Neuronal stem cell (in vitro differentiated cells): ENCODE measurements around the gene GRID1.

Experiments
- DNase-seq: peaks from one replicate; pipeline ENCODE4 v3.0.0-alpha.2; 2013; ENCODE audit warnings: low spot score
- H2AFZ ChIP-seq: one replicate; pipeline ENCODE4 v1.6.1; 2013; ENCODE audit warnings: mild to moderate bottlenecking, low read length, inconsistent platforms
- H2AK5ac ChIP-seq: 2 replicates; pipeline ENCODE4 v1.6.1; 2013; ENCODE audit warnings: low read depth, mild to moderate bottlenecking, inconsistent platforms, low read length, moderate library complexity, mixed read lengths
- H2BK120ac ChIP-seq: 2 replicates; pipeline ENCODE4 v1.6.1; 2013; ENCODE audit warnings: low read depth, mild to moderate bottlenecking, inconsistent platforms, low read length, moderate library complexity, mixed read lengths
- H2BK12ac ChIP-seq: one replicate; pipeline ENCODE4 v1.6.1; 2013; ENCODE audit warnings: low read length, inconsistent platforms
- H2BK15ac ChIP-seq: 2 replicates; pipeline ENCODE4 v1.6.1; 2013; ENCODE audit warnings: mild to moderate bottlenecking, low read length, inconsistent platforms, mixed read lengths
- H2BK5ac ChIP-seq: one replicate; pipeline ENCODE4 v1.6.1; 2013; ENCODE audit warnings: inconsistent platforms, mild to moderate bottlenecking, low read length, moderate library complexity
- H3K14ac ChIP-seq: one replicate; pipeline ENCODE4 v1.6.1; 2013; ENCODE audit warnings: low read length, inconsistent platforms
- H3K18ac ChIP-seq: 2 replicates; pipeline ENCODE4 v1.6.1; 2013; ENCODE audit warnings: low read length, inconsistent platforms
- H3K23ac ChIP-seq: 2 replicates; pipeline ENCODE4 v1.6.1; 2013; ENCODE audit warnings: low read depth, mild to moderate bottlenecking, mixed read lengths, low read length, inconsistent platforms; ENCODE audit not compliant: poor library complexity
- H3K27ac ChIP-seq: replicated peaks from 3 replicates; pipeline ENCODE4 v1.5.1; 2013; ENCODE audit warnings: low read length, inconsistent platforms
- H3K27me3 ChIP-seq, 3 experiments: 2 replicates each; pipeline ENCODE4 v1.6.1; 2013; ENCODE audit warnings: low read length in 3 of 3, mild to moderate bottlenecking in 2 of 3, inconsistent platforms in 1 of 3, low read depth in 1 of 3, mixed read lengths in 1 of 3, moderate library complexity in 1 of 3; ENCODE audit not compliant: control insufficient read depth in 3 of 3, insufficient read depth in 3 of 3
- H3K36me3 ChIP-seq, 2 donors: replicated peaks in 1 of 2; 2 replicates each; pipeline ENCODE4 v1.6.1; 2013; ENCODE audit warnings: low read length in 2 of 2; ENCODE audit not compliant: control insufficient read depth in 2 of 2, insufficient read depth in 2 of 2
- H3K4ac ChIP-seq: 2 replicates; pipeline ENCODE4 v1.6.1; 2013; ENCODE audit warnings: inconsistent platforms, mild to moderate bottlenecking, low read length, moderate library complexity
- H3K4me1 ChIP-seq, 2 donors: 1 replicate in 1 of 2; 2 replicates in 1 of 2; pipeline ENCODE4 v1.6.1; 2013; ENCODE audit warnings: low read length in 2 of 2, low read depth in 1 of 2; ENCODE audit not compliant: control insufficient read depth in 2 of 2, insufficient read depth in 1 of 2
- H3K4me2 ChIP-seq: one replicate; pipeline ENCODE4 v1.6.1; 2013; ENCODE audit warnings: mild to moderate bottlenecking, low read length, inconsistent platforms; ENCODE audit not compliant: insufficient read depth, poor library complexity, severe bottlenecking
- H3K4me3 ChIP-seq, 2 donors: 2 replicates each; pipeline ENCODE4 v1.5.1; 2013; ENCODE audit warnings: low read length in 2 of 2, mild to moderate bottlenecking in 2 of 2, inconsistent platforms in 1 of 2, moderate library complexity in 1 of 2
- H3K79me1 ChIP-seq: one replicate; pipeline ENCODE4 v1.6.1; 2013; ENCODE audit warnings: low read depth, mild to moderate bottlenecking, inconsistent platforms, low read length, moderate library complexity
- H3K9ac ChIP-seq: one replicate; pipeline ENCODE4 v1.6.1; 2013; ENCODE audit warnings: mild to moderate bottlenecking, low read depth, low read length, inconsistent platforms; ENCODE audit not compliant: poor library complexity
- H3K9me3 ChIP-seq, 2 donors: replicated peaks in 1 of 2; 2 replicates each; pipeline versions ENCODE3 to v1.6.1; 2013; ENCODE audit warnings: low read length in 2 of 2, mild to moderate bottlenecking in 2 of 2, inconsistent platforms in 1 of 2, low read depth in 1 of 2, mixed read lengths in 1 of 2, moderate library complexity in 1 of 2; ENCODE audit not compliant: control insufficient read depth in 2 of 2, insufficient read depth in 1 of 2
- H4K8ac ChIP-seq: one replicate; pipeline ENCODE4 v1.6.1; 2013; ENCODE audit warnings: low read depth, mild to moderate bottlenecking, inconsistent platforms, low read length, moderate library complexity
- H4K91ac ChIP-seq: one replicate; pipeline ENCODE4 v1.6.1; 2013; ENCODE audit warnings: low read length, low read depth, mild to moderate bottlenecking, inconsistent platforms; ENCODE audit not compliant: poor library complexity
- WGBS, 2 donors: extraction: QIAGEN DNeasy Blood & Tissue Kit; methylation state at CpG; one replicate each; pipeline ENCODE4 v1.1.7; 2013; ENCODE audit warnings: missing lambda C conversion rate in 2 of 2, mixed read lengths in 1 of 2; ENCODE audit not compliant: insufficient read length in 2 of 2, insufficient replicate concordance in 1 of 2; ENCODE audit errors: extremely low coverage in 2 of 2; 5-methylcytosine and 5-hydroxymethylcytosine counted together

GRID1 gene

DNA sequence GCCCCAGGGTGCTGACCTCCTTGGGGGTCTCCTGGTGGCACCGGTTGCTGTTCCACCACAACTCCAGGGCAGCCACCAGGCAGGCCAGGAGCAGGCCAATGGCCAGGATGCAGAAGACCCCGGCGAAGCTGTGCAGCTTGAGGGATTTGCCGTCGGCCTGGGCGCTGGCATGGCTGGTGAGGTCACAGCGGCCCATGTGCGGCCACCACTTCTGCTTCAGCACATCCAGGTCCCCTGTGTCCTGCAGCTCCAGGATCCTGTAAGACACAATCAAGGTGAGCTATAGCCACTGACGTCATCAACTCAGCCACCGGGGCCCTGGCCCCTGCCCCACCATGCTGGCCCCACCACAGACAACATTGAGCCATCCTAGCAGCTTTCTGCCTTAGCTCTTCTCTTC is 753.2 kb downstream of the GRID1 start:
- Histone ChIP-seq H2AK5ac (no peak overlapping the region), H4K91ac (no peak overlapping the region), H3K9me3 (no peaks in the 10 kb centered on the region), H2BK120ac (no peak overlapping the region), H2BK5ac (no peak overlapping the region), H3K4me3 (peak overlapping the region in 1 of 2 donors; percentile 2), H3K27me3 (no peaks in the 10 kb centered on the region), H3K27ac (no peak overlapping the region), H3K79me1 (no peaks in the 10 kb centered on the region), H3K36me3 (no peaks in the 10 kb centered on the region), H3K4me1 (no peaks in the 10 kb centered on the region), H3K14ac (no peak overlapping the region), H3K23ac (no peak overlapping the region), H2AFZ (no peak overlapping the region), H3K4me2 (no peak overlapping the region), H4K8ac (no peak overlapping the region), H2BK12ac (peak overlapping the region; percentile 66), H2BK15ac (no peak overlapping the region), H3K18ac (peak overlapping the region; percentile 44), H3K9ac (no peak overlapping the region), H3K4ac (no peak overlapping the region)
- WGBS, 2 donors: no CpG with 5 or more reads among the region's 10 CpGs
- DNase-seq: no peak

DNA sequence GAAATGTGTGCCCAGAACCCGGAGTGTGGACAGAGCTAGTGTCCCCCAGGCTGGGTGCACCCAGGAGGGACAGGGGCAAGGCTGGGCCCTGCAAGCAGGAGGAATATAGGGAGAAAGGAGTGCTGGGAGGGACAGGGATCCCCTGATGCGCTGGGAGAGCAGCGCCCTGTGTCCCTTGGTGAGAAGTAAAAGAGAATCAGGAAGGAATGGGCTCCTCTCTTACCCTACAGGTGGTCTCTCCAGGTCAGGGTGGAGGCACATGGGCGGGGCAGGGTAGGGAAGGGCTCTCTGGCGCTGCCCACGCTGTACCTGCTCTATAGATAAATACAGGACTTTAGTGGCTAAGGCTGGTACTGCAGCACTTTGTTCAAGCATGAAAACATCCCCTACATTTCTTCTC is 753.8 kb downstream of the GRID1 start:
- Histone ChIP-seq H3K9ac (no peak overlapping the region), H2AFZ (no peak overlapping the region), H2BK5ac (no peak overlapping the region), H4K8ac (no peak overlapping the region), H3K27me3 (no peaks in the 10 kb centered on the region), H2BK15ac (no peak overlapping the region), H3K27ac (no peak overlapping the region), H3K4me1 (no peaks in the 10 kb centered on the region), H3K79me1 (no peaks in the 10 kb centered on the region), H3K18ac (no peak overlapping the region), H3K14ac (no peak overlapping the region), H3K36me3 (no peaks in the 10 kb centered on the region), H2BK120ac (no peak overlapping the region), H2BK12ac (no peak overlapping the region), H2AK5ac (no peak overlapping the region), H3K23ac (no peak overlapping the region), H3K4ac (no peak overlapping the region), H4K91ac (no peak overlapping the region), H3K4me2 (no peak overlapping the region), H3K4me3 (no peak overlapping the region), H3K9me3 (no peaks in the 10 kb centered on the region)
- no peak for DNase-seq
- no CpG with 5 or more reads among the region's 6 CpGs for WGBS, 2 donors

DNA sequence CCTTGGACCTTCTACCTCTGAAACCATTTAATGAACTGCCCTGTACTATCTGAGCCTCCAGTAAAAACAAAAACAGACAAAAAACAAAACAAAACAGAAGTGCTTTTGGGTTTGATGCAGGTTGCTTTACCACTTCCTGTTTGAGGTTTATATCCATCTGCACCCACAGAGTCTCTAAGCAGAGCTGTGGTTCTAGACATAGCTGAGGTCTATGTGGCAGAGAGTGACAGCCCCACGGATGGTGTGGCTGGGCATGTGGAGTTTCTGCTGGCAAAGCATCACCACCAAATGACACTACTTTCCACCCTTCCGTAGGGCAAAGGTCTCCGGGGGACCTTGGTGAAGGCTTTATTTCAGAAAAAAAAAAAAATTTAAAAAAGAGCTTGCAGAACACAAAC is 754.2 kb downstream of the GRID1 start:
- H2AK5ac ChIP-seq: no peak overlapping the region
- H3K36me3 ChIP-seq: no peaks in the 10 kb centered on the region

DNA sequence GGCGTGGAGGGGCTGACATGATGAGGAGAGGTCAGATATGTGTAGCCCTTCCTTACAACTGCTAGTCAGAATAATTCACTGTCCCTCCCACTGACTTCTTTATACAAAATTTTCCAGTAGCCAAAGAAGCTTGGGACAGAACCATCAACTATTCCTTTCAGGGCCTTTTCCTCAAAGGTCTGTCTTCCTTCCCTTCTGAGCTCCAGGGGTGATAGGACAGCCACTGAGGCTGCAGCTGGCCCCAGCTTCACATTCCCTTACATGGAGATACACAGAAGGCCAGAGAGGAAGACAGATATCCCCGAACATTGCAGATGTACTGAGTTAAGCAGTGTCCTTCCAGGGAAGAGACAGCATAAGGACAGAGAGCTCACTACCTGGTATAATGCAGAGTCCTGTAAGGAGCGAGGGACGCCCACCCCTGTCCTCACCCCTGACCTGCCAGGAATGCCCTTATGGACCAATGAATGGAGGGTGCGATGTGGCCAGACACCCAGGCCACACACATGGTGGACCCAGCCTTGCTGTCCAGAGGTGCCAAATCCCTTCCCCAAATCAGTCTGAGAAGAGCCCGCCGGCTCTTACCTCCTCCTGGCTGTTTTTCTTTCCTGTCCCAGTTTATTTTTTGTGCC is 754.7 kb downstream of the GRID1 start:
- Histone ChIP-seq H3K4me1 (peaks cover 0 to 1% of the 10 kb centered on the region in 2 donors), H2AFZ (no peak overlapping the region), H3K36me3 (no peaks in the 10 kb centered on the region), H3K79me1 (no peaks in the 10 kb centered on the region), H2BK5ac (no peak overlapping the region), H3K9me3 (peaks cover 0 to 2% of the 10 kb centered on the region in 2 donors), H2AK5ac (no peak overlapping the region), H2BK12ac (no peak overlapping the region), H3K4me3 (no peak overlapping the region), H3K27ac (no peak overlapping the region), H3K4ac (no peak overlapping the region), H4K8ac (no peak overlapping the region), H3K9ac (no peak overlapping the region), H3K4me2 (no peak overlapping the region), H2BK15ac (no peak overlapping the region), H2BK120ac (no peak overlapping the region), H3K27me3 (no peaks in the 10 kb centered on the region), H4K91ac (no peak overlapping the region), H3K18ac (no peak overlapping the region), H3K23ac (no peak overlapping the region), H3K14ac (no peak overlapping the region)
- no peak for DNase-seq
- no CpG with 5 or more reads among the region's 7 CpGs for WGBS, 2 donors

More for the DNA sequence above, 754.2 kb downstream of the GRID1 start:
- DNase-seq: no peak
- H3K9ac ChIP-seq: no peak overlapping the region
- no peak overlapping the region for H2BK12ac ChIP-seq
- no peak overlapping the region for H3K23ac ChIP-seq
- H3K9me3 ChIP-seq: peaks cover 0 to 2% of the 10 kb centered on the region in 2 donors
- no peak overlapping the region for H2AFZ ChIP-seq
- no peaks in the 10 kb centered on the region for H3K27me3 ChIP-seq
- no peak overlapping the region for H3K18ac ChIP-seq
- no peak overlapping the region for H2BK15ac ChIP-seq
- no peak overlapping the region for H2BK120ac ChIP-seq
- no peak overlapping the region for H3K4ac ChIP-seq
- no peak overlapping the region for H3K14ac ChIP-seq
- no peaks in the 10 kb centered on the region for H3K79me1 ChIP-seq
- no peak overlapping the region for H2BK5ac ChIP-seq
- no peak overlapping the region for H3K27ac ChIP-seq
- WGBS, 2 donors: no CpG with 5 or more reads among the region's 3 CpGs
- no peak overlapping the region for H4K91ac ChIP-seq
- no peak overlapping the region for H3K4me3 ChIP-seq
- H3K4me2 ChIP-seq: no peak overlapping the region
- H3K4me1 ChIP-seq: no peaks in the 10 kb centered on the region
- no peak overlapping the region for H4K8ac ChIP-seq
